GM19452 (cell line): ENCODE data around the gene CDC42SE2.

Experiments used
- ATAC-seq: cut with Tn5 transposase; IDR thresholded peaks from one replicate; pipeline ENCODE4 v1.9.1; 2021; ENCODE audit not compliant: unreplicated experiment

The CDC42SE2 gene

DNA sequence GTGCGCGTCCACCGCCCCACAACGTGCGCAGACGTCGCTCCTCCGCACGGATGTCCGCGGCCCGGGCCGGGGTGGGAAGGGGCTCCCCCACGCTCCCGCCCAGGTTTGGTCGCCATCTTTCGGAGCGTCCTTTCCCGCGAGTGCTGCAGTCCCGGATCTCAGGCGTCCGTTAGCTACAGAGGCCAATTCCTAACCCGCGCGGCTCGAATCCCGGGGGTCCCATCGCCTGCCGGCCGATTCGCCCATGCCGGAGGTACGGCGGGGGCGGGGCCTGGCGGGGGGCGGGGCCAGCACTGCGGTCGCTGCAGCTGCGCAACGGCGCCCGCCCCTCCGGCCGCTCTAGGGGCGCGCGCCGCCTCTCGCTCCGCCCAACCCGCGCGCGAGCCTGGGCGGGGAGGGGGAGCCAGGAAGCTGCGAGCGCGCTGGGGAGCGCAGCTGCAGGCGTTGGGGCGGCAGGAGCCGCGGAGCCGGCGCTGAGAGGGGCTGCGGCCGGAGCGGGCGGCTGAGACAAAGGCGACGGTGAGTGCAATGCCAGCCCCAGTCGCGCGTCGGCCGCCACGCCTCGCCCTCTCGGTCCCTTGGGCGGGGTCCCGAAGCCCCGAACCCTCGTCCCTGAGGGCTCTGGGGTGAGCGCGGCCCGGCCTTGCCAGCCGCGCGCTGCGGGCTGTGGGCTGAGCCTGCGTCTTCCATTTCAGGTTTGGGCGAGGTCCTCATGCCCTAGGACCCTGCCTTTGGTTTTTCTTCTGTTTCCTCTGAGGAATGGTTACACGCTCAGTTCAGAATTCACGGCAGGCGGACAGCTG, at the start of gene CDC42SE2:
TSS of gene CDC42SE2 (plus strand) at position 406 of the 803 bp plus-strand sequence. CDS start 95,441 bp downstream, outside the sequence.
- peak; percentile 84 for ATAC-seq

GRCh38 chr5:131214609-131215227, 49.1 kb upstream of the CDC42SE2 start:
- ATAC-seq: no peak

DNA sequence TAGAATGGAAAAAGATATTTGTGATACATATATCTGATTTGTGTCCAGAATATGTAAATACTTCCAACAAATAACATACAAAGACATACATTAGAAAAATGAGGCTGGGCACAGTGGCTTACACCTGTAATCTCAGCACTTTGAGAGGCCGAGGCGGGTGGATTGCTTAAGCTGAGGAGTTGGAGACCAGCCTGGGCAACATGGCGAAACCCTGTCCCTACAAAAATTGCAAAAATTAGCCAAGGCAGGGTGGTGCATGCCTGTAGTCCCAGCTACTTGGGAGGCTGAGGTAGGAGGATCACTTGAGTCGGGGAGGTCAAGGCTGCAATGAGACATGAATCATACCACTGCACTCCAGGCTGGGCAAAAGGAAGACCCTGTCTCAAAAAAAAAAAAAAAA, 46.1 kb upstream of the CDC42SE2 start:
- no peak for ATAC-seq

GRCh38 chr5:131218392-131218791, 45.5 kb upstream of the CDC42SE2 start:
- ATAC-seq: peak; percentile 53

GRCh38 chr5:131220566-131220965, 43.3 kb upstream of the CDC42SE2 start:
- no peak for ATAC-seq

DNA sequence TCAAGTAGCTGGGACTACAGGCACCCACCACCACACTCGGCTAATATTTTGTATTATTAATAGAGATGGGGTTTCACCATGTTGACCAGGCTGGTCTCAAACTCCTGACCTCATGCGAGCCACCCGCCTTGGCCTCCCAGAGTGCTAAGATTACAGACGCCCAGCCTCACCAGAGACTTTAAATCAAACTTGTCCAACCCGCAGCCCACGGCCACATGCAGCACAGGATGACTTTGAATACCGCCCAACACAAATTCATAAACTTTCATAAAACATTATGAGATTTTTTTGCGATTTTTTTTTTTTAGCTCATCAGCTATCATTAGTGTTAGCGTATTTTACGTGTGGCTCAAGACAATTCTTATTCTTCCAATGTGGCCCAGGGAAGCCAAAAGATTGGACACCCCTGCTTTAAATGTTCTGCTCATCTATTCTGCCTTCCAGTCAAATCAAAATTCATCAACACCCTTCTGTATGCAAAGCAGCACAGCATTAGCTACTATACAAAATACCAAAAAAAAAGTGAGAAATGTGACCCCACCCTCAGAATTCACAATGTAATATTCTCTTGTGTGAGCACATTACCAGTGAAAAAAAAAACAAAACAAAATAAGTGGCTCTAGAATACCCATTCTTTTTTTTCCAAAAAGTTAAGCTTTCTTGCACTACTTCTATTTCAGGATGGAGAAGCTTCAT, 42.7 kb upstream of the CDC42SE2 start:
- ATAC-seq: no peak

- no peak for ATAC-seq
Observed at GRCh38 chr5:131221888-131222287, 42.0 kb upstream of the CDC42SE2 start.

- ATAC-seq: no peak
Observed at GRCh38 chr5:131222731-131223130, 41.1 kb upstream of the CDC42SE2 start.

DNA sequence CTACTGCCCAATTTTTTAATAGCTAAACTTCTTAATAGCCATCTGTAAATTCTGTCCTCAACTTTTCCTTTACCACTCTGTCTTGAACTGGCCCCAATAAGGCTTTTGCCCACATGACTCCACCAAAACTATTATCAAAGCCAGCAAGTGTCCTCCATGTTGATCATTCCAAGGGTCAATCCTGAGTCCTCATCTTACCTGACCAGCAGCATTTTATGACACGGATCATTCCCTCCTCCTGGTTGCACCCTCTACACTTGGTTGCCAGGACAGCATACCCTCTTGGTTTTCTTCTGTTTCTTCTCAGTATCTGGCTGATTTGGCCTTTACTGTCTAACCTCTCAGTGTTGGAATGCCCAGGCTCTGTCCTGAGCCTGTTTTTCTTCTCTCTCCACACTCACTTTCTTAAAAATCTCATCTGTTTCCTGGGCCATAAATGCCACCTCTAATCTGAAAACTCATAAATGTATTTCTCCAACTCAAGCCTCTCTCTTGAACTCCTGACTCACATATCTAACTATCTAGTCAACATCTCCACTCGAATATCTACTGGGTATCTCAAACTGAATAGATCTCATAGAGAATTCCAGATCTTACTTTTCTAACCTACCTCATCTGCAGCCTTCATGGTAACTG, 40.0 kb upstream of the CDC42SE2 start:
- no peak for ATAC-seq

DNA sequence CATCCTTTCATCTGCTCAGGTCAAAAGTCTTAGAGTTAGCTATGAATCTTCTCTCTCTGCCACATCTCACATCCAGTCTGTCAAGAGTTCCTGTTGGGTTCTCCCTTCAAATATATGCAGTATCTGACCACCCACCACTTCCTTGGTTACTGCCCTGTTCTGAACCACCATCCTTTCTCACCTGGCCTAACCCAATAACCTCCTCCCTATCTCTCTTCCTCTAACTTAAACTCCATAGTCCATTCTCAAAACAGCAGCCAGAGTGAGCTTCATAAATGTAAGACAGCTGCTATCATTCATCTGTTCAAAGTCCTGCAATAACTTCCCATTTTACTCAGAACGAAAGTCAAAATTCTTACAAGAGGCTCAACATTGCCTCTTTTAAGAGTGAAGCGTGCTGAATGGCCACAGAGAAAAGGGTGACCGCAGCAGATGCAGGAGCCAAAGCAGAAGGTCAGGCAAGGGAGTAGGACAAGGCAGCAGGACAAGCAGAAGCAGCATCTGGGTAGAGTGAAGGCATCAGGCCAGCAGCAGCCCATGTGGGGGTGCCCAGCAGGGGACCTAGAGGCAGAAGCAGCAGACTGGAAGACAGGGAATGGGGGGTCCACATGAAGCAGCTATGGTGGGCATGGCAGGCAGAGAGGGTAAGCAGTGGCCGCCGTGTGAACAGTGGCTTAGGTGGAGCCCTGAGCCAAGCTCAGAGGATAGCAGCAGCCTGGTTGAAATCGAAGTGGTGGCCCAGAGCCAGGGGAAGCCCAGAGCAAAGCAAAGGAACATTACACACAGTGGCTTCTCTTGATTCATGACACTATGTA, 39.3 kb upstream of the CDC42SE2 start:
- ATAC-seq: peak; percentile 87

GRCh38 chr5:131225282-131225974, 38.4 kb upstream of the CDC42SE2 start:
- ATAC-seq: no peak

DNA sequence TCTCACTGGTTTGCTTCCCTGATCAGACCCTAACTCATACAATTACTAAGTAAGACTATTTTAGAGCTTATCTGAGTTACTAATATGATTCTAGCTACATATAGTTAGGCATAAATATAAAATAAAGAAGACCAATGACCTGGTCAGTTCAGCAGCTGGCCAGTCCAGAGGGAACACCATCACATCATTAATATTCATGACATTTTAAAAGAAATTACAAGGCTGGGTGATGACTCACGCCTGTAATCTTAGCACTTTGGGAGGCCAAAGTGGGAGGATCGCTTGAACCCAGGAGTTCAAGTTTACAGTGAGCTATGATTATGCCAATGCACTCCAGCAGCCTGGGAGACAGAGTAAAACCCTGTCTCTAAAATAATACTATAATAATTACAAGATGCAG, 37.0 kb upstream of the CDC42SE2 start:
- ATAC-seq: no peak

DNA sequence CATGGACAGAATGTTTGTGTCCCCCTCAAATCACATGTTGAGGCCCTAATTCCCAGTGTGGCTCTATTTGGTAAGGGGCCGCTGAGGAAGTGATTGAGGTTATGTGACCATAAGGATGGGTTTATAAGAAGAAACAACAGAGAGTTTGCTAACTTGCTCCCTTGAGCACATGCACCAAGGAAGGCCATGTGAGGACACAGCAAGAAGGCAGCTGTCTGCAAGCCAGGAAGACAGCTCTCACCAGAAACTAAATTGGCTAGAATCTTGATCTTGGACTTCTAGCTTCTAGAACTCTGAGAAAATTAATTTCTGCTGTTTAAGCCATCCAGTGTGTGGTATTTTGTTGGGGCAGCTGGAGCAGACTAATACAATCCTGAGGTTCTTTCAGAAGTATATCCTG, 35.2 kb upstream of the CDC42SE2 start:
- no peak for ATAC-seq

DNA sequence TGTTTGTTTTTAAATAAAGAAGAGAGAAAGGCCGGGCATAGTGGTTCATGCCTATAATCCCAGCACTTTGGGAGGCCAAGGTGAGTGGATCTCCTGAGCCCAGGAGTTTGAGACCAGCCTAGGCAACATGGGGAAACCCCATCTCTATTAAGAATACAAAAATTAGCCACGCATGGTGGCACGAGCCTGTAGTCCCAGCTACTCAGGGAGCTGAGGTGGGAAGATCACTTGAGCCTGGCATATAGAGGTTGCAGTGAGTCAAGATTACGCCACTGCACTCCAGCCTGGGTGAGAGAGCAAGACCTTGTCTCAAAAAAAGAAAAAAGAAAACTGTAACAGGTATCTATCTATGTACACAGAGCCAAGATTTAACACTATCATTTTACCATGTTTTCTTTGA, 34.2 kb upstream of the CDC42SE2 start:
- no peak for ATAC-seq

DNA sequence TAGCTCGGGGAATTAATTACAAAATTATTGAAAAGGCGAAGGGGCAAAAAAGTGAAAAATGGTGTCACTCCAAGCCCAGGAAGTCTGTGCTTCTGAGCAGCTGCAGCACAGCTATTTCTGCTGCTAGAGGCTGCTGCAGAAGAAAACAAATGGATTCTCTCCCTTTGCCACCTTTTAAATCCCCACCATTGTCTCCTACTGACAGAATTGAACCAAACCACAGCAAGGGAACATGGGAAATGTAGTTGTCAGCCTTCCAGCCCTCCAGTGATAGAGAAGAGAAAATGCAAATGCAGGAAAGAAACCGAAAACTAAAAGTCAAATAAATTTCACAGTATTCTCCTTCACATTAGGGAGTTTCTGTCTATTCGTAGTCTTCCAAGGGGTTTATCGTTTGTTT, 33.4 kb upstream of the CDC42SE2 start:
- ATAC-seq: peak; percentile 67

DNA sequence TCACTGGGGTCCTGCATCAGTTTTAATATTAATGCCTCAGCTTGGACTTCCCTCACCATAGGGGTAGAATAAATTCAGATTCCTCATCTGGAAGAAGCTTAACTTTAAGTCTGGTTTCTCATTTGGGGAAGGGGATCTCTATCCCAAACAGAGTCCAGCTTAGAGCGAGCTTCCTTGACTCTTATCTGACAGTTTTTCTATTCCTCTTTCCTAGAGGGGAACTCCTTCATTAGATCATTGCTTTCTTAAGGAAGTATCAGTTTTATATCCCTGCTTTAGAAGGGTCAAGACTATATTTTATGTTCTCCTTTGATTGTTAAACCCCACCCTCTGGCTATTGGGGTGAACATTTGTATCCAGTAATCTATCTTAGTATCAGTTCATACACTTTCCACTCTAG, 24.2 kb upstream of the CDC42SE2 start:
- ATAC-seq: no peak

DNA sequence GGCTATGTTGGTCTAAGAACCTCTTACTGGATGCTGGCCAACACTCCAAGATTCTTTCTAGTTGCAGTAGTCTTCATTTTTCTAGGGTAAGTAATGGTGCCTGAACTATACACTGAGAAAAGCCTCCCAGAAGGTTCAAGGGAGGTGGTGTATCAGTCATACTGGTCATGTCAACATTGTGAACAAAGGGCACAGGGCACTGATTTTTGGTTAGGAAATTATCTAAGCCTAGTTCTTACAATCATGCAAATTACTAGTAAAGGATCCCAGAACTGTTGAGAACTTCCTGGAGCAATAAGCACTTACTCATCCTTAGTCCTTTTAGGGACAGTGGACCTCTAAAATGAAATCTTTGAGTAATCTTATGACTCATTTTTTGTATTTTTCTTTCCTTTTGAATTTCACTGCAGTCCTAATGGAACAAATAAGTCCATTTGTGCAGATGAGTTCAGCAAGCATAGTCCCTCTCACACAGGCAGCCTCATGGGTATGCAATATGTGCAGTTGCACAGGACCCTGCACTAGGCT, 21.1 kb upstream of the CDC42SE2 start:
- ATAC-seq: no peak

DNA sequence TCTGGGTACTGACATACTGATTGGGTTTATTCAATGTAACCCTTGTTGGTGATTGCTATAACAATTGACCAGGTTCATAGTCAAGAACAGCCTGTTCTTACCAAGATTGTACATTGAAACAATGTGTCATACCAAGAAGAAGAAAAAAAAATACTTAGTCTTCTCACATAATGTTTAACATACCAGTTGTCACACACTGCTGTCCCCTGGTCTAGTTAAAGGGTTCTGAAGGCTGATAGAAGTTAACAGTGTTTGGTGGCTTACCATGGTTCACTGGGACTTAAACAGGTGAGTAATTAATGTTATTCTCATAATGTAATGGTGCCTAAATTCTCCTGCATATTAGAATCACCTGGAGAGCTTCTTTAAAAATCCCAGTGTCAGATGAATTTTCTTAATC, 18.5 kb upstream of the CDC42SE2 start:
- peak; percentile 56 for ATAC-seq

- ATAC-seq: no peak
Observed at GRCh38 chr5:131245948-131246347, 17.9 kb upstream of the CDC42SE2 start.

GRCh38 chr5:131246504-131246903, 17.3 kb upstream of the CDC42SE2 start:
- no peak for ATAC-seq
